ENCODE measurements around the gene MIEN1.
A peak's percentile ranks its signal among the peaks of the same experiment; 100 is the strongest.
"Not testable (repeated sequence)": the region's sequence is repeated elsewhere in the genome, so short reads cannot be mapped to it uniquely, and the experiment has no call there.

MIEN1 gene

DNA sequence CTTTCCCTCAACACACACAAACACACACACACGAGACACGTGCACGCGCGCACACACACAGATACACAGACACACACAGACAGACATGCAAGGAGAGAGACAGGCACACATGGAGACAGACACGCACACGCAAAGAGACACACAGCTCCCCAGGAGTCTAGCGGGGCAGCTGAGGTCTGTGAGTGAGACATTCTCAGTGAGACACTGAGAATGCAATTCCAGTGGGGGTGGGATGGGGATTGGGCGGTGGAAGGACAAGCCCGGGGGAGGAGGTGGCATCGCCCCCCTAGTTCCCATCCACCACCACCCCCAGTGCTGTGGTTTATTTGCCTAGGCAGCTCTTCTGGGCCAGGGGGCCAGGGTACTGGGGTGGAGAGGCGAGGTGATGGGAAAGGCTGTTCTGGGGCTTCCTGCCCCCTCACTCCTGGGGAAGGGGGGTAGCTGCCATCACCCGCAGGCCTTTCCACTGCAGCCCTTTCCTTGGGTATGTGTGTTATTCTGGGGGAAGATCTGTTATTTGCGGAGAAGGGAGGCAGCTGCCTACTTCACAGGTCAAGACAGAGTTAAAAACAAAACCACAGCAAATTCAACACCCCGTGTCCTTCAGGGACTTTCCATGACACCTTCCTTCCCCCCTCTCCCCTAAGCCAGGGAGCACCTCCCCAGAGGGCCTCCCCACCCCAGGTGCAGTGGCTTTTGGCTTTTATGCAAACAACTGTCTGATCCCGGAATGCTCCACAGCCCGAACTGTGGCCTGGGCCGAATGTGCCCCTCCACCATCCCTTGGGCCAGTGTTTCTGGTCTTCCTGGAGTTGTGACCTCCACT is 25.4 kb upstream of the MIEN1 start:
- DNase-seq (ENCODE audit: low read depth) = no peak

DNA sequence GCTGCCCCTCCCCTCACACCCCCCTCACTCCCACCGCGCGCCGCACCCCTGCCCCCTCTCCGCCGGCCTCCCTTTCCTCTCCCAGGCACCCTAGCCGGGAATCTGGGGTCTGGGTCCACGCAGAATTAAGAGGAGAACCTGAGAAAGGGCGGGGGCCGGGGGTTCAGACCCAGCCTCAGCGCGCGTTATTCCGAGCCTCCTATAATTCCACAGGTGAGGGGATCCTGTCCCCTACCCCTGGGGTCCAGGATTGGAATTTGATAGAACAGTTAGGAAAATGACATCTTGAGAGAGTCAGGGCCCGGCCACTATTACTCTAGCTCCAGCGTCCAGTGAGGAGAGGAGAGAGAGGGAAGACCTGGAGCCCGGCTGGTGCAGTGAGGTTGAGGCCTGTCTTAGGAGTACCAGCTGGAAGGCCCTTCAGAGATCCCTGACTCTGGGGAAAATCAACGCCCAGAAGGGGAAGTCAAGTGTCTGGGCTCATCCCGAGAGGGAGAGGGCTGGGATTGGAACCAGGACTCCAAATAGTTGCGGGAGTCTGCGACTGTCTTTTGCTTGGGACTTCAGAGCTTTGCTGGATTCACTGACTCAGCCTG is 24.7 kb upstream of the MIEN1 start:
- no peak for DNase-seq (ENCODE audit: low read depth)

DNA sequence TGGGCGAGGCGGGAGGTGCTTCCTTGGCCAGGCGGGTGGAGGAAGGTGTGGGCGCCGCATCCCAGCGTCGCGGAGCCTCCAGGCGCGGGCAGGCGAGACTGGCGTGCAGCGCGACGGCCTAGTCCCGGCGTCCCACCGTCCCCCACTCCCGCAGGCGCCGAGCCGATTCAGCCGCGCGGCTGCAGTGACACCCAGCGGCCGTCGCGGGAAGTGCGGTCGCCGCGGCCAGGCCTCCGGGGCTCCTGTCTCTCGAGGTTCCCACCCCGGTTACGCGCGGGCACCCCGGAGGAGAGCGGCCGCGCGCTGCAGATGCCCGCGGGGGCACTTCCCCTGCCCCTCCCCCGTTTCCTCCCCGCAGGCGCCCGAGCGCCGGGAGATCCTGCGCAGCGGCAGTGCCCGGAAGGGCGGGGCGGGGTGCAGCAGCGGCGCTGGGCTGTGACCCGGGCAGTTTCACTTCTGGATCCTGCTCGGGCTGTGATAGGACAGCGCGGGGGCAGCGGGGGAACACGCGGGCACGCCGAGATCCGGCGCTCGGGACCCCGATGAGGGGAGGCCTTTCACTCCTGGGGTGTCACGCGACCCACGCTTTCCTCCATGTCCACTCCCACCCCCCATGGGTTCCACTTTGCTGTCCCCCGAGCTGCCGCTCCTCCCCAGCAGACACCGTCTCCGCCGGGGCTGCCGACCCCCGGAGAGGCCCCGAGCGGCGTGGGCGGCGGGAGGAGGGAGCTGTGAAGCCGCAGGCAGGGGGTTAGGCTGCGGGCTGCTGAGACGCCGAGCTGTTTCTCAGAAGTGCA is 24.0 kb upstream of the MIEN1 start:
- peak; percentile 92 for DNase-seq (ENCODE audit: low read depth)

DNA sequence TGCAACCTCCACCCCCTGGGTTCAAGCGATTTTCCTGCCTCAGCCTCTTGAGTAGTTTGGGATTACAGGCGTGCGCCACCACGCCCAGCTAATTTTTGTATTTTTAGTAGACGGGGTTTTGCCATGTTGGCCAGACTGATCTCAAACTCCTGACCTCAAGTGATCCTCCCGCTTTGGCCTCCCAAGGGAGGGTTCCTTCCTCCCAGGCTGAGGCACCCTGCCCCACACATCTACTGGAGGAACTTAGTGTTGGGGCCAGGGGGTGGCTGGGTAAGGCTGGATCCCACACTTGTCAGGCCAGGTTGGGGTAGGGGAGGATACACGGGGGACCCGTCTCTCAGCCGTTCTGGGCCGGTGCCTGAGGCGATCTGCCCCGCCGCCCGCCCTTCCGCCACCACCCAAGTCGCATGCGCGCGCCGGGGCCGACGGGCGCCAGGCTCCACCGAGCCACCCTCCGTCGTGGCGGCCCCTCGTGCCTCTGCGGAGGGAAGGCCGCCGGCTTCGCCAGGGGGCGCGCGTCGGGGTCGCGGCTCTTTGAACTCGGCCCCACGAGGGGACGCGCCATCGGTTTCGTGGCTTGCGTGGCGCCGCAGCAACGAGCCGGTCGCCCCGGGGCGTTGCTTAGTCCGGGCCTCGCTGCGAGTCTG is 23.3 kb upstream of the MIEN1 start:
- no peak for DNase-seq (ENCODE audit: low read depth)

DNA sequence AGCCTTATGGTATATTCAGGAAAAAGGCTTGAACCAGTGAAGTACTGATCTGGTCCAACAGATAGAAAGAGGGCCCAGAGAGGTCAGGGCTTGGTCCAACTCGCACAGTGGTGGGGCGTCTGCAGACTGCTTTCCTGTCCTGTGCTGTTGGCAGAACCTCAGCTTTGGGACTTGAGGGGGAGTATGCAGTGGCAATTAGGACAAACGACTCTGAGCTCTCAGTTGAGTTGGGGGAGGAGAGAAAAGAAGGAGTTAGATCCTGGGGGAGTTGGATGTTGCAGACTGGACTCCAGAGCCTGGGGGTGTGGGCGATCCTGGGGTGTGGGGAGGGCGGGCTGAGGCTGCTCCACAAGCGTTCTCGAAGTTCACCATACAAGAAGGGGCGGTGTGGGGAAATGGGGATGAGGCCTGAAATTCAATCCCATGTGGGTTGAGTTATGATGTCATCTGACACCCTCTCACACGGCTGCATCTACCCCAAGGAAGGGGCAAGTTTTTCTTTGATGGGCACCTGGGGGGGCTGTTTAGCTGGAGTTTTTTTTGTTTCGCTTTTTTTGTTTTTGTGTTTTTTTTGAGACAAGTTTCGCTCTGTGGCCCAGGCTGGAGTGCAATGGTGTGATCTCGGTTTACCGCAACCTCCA is 22.0 kb upstream of the MIEN1 start:
- DNase-seq (ENCODE audit: low read depth) = no peak

DNA sequence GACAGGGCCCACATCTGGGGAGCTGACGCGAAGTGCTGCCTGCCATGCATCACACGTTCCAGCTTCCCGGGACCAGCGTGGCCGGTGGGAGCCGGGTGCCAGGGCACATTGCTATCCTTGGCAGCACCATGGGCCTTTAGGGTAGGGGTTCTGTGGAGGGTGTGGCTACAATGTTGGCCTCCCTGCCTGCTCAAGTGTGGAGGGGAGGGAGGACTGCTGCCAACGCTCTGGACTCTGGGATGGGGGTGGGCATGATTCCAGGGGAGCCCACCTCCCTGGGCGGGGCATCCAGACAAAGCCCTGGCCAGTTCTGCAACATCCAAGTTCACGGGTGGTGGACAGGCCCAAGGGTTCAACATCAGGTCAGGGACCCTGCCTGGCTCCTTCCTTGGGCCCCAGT is 21.3 kb upstream of the MIEN1 start:
- DNase-seq (ENCODE audit: low read depth) = no peak

DNA sequence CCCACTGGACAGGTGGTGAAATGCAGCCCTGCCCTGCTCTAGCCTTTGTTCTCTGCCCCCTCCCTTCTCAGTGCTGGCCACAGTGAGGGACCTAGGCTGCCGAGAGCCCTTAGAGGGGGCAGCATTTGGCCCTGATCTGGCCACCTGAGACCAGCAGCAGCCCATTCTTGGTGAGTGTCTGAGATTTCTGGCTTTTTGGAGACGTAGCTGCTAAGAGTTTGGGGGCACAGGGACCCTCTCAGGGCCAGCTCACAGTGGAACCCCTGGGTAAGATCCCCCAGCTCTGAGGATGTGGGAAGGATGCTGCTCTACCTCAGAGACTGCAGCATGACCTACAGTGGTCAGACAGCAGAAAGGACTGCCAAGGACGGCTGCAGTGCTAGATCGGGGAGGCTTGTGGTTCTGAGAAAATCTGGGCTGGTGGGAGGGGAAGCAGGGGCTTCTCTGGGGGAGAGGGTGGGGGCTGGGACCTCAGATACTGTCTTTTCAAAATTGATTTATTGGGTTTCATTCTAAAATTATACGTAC is 20.7 kb upstream of the MIEN1 start:
- no peak for DNase-seq (ENCODE audit: low read depth)

DNA sequence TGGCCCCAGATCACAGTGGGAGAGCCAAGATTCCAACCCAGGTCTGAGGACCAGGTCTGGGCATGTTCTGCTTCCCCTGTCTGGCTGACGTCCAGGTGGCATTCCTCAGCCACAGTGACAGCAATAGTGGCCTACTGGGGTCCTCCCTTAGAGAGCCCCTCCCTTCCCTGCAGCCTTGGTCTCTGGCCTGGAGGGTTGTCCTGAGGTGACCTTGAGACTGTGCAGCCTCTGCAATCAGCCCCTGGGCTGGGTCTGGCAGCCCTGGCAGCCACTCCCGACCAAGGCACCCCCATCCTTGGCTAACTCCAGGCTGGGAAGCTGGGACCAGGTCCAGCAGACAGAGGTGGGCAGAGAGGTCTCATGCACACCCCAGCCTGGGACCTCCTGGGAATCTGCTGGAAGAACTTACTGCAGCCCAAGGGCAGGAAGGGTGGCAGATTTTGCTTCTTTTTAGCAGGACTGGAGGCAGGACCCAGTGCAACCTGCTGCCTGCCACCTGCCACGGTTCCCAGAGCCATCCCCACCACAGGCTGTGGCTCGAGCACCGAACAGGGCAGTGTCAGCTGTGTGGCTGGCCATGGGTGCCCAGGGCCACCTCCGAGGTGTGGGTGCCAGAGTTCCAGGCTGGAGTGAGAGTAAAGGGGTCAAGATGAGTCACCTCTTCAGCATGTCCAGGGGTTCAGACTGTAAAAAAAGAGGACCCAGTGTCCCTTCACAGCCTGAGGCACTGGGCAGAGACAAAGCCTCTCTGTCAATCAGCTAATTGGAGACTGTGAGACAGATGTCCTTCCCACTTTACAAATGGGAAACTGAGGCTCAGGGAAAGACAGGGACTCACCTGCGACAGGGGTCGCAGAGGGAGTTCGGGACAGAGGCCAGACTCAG is 20.0 kb upstream of the MIEN1 start:
- DNase-seq (ENCODE audit: low read depth) = no peak

DNA sequence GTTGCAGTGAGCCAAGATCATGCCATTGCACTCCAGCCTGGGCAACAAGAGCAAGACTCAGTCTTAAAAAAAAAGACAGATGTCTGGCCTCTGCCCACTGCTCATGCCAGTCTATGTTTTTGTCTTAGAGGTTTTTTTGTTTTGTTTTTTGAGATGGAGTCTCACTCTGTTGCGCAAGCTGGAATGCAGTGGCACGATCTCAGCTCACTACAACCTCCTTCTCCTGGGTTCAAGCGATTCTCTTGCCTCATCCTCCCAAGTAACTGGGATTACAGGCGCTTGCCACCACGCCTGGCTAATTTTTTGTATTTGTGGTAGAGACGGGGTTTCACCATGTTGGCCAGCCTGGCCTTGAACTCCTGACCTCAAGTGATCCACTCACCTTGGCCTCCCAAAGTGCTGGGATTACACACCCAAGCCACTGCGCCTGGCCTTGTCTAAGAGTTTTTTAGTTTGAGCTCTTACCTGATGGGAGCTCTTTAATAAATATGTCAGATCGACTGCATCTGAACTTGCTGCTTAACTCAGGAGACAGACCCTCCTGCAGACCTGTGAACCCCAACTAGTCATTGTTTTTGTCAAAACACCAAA is 18.2 kb upstream of the MIEN1 start:
- not testable (repeated sequence) for DNase-seq (ENCODE audit: low read depth)

DNA sequence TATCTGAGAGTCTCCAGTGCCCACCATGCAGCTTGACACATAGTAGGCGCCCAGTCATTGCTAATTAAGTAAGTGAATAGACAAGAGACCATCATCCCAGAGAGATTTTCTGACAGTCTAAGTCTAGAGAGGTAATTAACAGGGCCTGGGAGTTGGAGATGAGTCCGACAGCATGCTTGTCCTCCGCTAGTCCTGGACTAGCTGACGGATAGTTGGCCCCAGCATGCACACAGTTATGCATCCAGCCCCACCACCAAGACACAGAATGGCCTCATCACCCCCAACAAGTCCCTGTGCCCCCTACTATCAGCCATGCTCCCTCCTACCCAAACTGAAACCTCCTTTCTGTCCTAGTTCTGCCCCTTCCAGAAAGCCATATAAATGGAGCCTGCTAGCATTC is 17.4 kb upstream of the MIEN1 start:
- DNase-seq (ENCODE audit: low read depth) = no peak

DNA sequence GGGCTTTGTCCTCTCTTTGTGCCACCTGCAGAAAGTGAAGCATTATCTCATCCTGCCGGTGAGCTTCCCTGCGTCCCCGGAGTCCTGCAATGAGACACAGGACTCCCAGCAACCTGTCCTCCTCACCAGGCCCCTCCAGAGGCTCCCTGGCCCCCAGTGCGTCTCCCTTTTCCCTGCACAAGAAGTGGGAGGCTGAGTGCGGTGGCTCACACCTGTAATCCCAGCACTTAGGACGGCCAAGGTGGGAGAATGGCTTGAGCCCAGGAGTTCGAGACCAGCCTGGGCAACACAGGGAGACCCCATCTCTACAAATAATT is 15.8 kb upstream of the MIEN1 start:
- no peak for DNase-seq (ENCODE audit: low read depth)

DNA sequence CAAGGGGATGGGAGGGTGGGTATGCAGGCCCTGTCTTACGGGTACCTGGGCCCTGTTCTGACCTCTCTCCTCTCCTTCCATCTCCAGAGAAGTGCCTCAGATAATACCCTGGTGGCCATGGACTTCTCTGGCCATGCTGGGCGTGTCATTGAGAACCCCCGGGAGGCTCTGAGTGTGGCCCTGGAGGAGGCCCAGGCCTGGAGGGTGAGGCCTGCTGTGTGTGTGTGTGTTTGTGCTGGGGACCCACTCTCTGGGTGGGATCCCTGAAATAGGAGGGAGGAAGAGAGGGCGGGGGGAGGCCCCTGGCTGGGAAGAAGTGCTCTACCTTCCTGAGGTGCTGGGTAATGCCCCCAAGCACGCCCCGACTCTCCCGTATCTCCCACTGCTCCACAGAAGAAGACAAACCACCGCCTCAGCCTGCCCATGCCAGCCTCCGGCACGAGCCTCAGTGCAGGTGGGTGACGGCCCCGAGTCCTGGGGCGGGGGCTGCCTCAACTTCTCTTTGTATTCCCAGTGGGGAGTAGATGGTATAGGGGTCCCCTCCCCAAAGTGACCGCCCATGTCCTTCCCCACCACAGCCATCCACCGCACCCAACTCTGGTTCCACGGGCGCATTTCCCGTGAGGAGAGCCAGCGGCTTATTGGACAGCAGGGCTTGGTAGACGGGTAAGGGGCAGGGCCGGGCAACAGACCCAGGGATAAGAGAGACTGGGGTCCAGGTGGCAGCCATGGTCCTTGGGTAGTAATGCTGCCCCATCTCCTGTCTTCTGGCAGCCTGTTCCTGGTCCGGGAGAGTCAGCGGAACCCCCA is 15.2 kb upstream of the MIEN1 start:
- no peak for DNase-seq (ENCODE audit: low read depth)

DNA sequence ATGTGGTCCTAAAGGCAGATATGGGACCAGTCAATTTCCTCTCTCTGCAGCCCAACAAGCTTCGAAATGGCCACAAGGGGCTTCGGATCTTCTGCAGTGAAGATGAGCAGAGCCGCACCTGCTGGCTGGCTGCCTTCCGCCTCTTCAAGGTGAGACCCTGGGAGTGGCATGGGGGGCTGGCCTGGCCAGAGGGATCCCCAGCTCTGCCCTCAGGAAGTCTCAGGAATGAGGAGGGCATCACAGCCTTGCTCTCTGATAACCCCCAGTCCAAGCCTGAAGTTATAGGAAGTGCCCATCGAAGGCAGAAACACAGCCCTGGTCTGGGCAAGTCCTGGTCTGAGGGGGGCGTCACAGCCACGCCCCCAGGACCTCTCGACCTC is 14.5 kb upstream of the MIEN1 start:
- DNase-seq (ENCODE audit: low read depth) = no peak

DNA sequence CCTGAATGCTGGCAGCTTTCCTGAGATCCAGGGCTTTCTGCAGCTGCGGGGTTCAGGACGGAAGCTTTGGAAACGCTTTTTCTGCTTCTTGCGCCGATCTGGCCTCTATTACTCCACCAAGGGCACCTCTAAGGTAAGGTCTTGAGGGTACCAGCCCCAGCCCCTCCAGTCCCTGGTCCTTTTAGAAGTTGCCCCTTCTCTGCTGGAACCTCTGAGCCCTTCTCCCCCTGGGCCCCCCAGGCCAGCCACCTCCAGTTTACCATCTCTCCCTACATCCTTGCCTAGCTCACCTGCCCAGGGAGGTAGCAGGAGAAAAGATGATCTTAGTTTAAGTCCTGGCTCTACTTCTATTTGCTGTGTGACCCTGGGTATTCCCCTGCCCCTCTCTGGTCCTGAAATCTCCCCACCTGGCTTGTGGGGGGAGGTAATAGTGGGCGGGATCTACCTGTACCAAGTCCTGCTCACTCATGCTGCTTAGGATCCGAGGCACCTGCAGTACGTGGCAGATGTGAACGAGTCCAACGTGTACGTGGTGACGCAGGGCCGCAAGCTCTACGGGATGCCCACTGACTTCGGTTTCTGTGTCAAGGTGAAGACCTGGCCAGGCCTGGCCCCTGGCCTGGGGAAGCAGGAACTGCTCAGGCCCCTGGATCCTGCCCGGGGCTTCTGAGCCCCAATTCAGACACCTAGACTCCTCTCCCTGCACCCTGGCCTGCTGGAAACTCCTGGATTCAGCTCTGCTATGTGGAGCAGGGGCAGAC is 13.9 kb upstream of the MIEN1 start:
- no peak for DNase-seq (ENCODE audit: low read depth)

DNA sequence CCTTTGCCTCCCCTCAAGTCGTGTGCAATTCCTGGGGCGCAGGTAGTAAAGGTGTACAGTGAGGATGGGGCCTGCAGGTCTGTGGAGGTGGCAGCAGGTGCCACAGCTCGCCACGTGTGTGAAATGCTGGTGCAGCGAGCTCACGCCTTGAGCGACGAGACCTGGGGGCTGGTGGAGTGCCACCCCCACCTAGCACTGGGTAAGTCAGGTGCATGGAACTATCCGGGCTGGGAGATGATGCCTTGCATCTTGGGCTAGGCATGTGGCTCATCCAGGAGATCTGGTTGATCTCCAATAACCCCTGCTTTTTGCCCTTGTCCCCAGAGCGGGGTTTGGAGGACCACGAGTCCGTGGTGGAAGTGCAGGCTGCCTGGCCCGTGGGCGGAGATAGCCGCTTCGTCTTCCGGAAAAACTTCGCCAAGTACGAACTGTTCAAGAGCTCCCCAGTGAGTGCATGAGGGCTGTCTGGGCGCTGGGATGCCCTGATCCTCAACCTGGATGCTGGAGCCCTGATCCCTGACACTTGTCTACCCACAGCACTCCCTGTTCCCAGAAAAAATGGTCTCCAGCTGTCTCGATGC is 12.6 kb upstream of the MIEN1 start:
- DNase-seq (ENCODE audit: low read depth) = no peak

DNA sequence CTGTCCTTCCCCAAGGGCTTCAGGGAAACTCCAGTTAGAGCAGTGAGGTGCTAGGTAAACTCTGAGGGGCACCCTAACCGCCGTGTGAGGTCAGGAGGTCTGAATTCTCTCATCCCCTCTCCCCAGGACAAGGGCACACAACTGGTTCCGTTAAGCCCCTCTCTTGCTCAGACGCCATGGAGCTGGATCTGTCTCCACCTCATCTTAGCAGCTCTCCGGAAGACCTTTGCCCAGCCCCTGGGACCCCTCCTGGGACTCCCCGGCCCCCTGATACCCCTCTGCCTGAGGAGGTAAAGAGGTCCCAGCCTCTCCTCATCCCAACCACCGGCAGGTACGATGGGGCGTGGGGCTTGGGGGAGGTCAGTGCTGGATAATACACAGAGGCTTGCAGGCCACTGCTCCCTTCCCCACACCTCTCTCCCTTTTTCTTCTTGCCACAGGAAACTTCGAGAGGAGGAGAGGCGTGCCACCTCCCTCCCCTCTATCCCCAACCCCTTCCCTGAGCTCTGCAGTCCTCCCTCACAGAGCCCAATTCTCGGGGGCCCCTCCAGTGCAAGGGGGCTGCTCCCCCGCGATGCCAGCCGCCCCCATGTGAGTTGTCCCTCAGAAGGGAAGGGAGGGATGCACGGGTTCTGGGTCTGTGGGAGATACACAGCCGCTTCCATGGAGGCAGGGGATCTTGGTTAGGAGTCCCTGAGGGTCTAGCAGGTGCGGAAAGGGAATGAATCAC is 12.0 kb upstream of the MIEN1 start:
- DNase-seq (ENCODE audit: low read depth) = no peak

DNA sequence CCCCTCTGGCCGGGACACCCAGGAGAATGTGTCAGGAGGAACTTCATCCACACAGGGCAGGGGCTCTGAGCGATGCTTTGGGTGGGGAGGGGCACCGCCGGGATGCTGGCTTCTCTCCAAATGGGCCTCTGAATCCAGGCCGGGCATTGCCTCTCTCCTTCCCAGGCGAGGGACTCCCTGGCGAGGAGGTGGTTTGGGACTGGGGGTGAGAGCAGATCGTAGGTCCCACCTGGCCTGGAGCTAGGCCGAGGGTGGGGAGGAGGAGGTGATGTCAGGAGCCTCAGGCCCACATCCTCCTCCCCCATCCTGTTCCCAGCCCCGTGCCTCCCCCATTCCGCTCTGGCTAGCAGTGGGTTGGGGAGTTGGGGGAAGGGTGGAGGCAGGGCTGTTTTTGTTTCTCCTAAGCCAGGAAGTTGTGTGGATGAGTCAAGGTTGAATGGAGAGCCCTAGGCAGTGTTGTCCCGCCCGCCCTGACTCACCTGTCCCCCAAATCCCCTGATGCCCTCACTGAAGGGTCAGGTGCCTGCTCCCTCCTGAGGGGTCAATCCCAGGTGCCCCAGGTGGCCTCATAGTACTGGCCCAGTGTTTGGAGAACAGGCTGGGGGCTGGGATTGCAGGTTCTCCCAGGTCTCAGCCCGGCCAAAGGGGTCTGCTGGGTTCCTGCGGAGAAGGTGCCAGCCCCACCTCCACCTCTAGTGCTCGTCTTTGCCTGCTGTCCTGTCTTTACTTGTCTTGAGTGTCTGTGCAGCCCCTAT is 10.2 kb upstream of the MIEN1 start:
- no peak for DNase-seq (ENCODE audit: low read depth)

Data from CMK (cell line).